Measurements from ENCODE around the gene SCAMP1. TPM values are rescaled to one million over a fixed set of nuclear protein-coding genes. Genes with fewer than 3 reads are reported as not detected.
A peak's percentile ranks its signal among the peaks of the same experiment; 100 is the strongest.

The SCAMP1 gene
- total RNA-seq, 1 donor from 2014 or later: 45.0 TPM

- no peaks in the 10 kb centered on the region for H3K9me3 Mint-ChIP-seq (ENCODE audit: unreplicated experiment)
- H3K27me3 Mint-ChIP-seq (ENCODE audit: unreplicated experiment): no peaks in the 10 kb centered on the region
- peaks cover 57% of the 10 kb centered on the region for H3K36me3 Mint-ChIP-seq (ENCODE audit: unreplicated experiment)
- TF ChIP-seq CTCF (IDR thresholded peaks at IDR 0.05): no peak
- H3K4me3 Mint-ChIP-seq (ENCODE audit: unreplicated experiment): no peak overlapping the region
- no peak for DNase-seq (ENCODE audit: extremely low spot score, unreplicated experiment)
- H3K27ac Mint-ChIP-seq (ENCODE audit: unreplicated experiment): peak overlapping the region; percentile 36
- peaks cover 20% of the 10 kb centered on the region for H3K4me1 Mint-ChIP-seq (ENCODE audit: unreplicated experiment)
Observed at GRCh38 chr5:78490709-78491485, 130.5 kb downstream of the SCAMP1 start.

- no peak for DNase-seq (ENCODE audit: extremely low spot score, unreplicated experiment)
- Mint-ChIP-seq H3K36me3 (ENCODE audit: unreplicated experiment) (peaks cover 51% of the 10 kb centered on the region), H3K27me3 (ENCODE audit: unreplicated experiment) (no peaks in the 10 kb centered on the region), H3K4me3 (ENCODE audit: unreplicated experiment) (no peak overlapping the region), H3K27ac (ENCODE audit: unreplicated experiment) (peak overlapping the region; percentile 20), H3K4me1 (ENCODE audit: unreplicated experiment) (peaks cover 32% of the 10 kb centered on the region), H3K9me3 (ENCODE audit: unreplicated experiment) (no peaks in the 10 kb centered on the region)
- no peak for TF ChIP-seq CTCF (IDR thresholded peaks at IDR 0.05)
Observed at GRCh38 chr5:78492224-78492623, 131.8 kb downstream of the SCAMP1 start.

- peaks cover 47% of the 10 kb centered on the region for H3K36me3 Mint-ChIP-seq (ENCODE audit: unreplicated experiment)
- no peak for TF ChIP-seq CTCF (IDR thresholded peaks at IDR 0.05)
- H3K4me1 Mint-ChIP-seq (ENCODE audit: unreplicated experiment): peaks cover 37% of the 10 kb centered on the region
Observed at GRCh38 chr5:78492650-78493049, 132.2 kb downstream of the SCAMP1 start.

GRCh38 chr5:78495800-78496199, 135.4 kb downstream of the SCAMP1 start:
- no peaks in the 10 kb centered on the region for H3K27me3 Mint-ChIP-seq (ENCODE audit: unreplicated experiment)
- peaks cover 39% of the 10 kb centered on the region for H3K36me3 Mint-ChIP-seq (ENCODE audit: unreplicated experiment)
- no peak for DNase-seq (ENCODE audit: extremely low spot score, unreplicated experiment)
- TF ChIP-seq CTCF (IDR thresholded peaks at IDR 0.05): no peak
- H3K9me3 Mint-ChIP-seq (ENCODE audit: unreplicated experiment): no peaks in the 10 kb centered on the region
- peaks cover 66% of the 10 kb centered on the region for H3K4me1 Mint-ChIP-seq (ENCODE audit: unreplicated experiment)
- no peak overlapping the region for H3K4me3 Mint-ChIP-seq (ENCODE audit: unreplicated experiment)
- H3K27ac Mint-ChIP-seq (ENCODE audit: unreplicated experiment): peak overlapping the region; percentile 78

More at GRCh38 chr5:78492650-78493049, 132.2 kb downstream of the SCAMP1 start:
- H3K9me3 Mint-ChIP-seq (ENCODE audit: unreplicated experiment): no peaks in the 10 kb centered on the region
- no peak for DNase-seq (ENCODE audit: extremely low spot score, unreplicated experiment)
- no peak overlapping the region for H3K27ac Mint-ChIP-seq (ENCODE audit: unreplicated experiment)
- no peaks in the 10 kb centered on the region for H3K27me3 Mint-ChIP-seq (ENCODE audit: unreplicated experiment)
- H3K4me3 Mint-ChIP-seq (ENCODE audit: unreplicated experiment): no peak overlapping the region

- H3K36me3 Mint-ChIP-seq (ENCODE audit: unreplicated experiment): peaks cover 34% of the 10 kb centered on the region
- TF ChIP-seq CTCF (IDR thresholded peaks at IDR 0.05): no peak
- H3K4me3 Mint-ChIP-seq (ENCODE audit: unreplicated experiment): no peak overlapping the region
- H3K27me3 Mint-ChIP-seq (ENCODE audit: unreplicated experiment): no peaks in the 10 kb centered on the region
- peak overlapping the region; percentile 78 for H3K27ac Mint-ChIP-seq (ENCODE audit: unreplicated experiment)
- no peak for DNase-seq (ENCODE audit: extremely low spot score, unreplicated experiment)
- no peaks in the 10 kb centered on the region for H3K9me3 Mint-ChIP-seq (ENCODE audit: unreplicated experiment)
- H3K4me1 Mint-ChIP-seq (ENCODE audit: unreplicated experiment): peaks cover 72% of the 10 kb centered on the region
Observed at GRCh38 chr5:78496373-78496772, 136.0 kb downstream of the SCAMP1 start.
